HL-60/S4 treated with phorbol 12-myristate 13-acetate at 8.2 ng/mL for 4 days and 3 days (cell line): ENCODE data around the gene PLBD2.

Source experiments
- in situ Hi-C: fragments of 300-500 bp; cut with MboI; formaldehyde crosslinking; loops from 2 replicates; pipeline ENCODE4 v1.15.0; 2022; ENCODE audit warnings: low sequenced_read_pairs

Gene PLBD2

GRCh38 chr12:113436993-113437728, 78.8 kb downstream of the PLBD2 start:
- in situ Hi-C loops, result no loop called here

DNA sequence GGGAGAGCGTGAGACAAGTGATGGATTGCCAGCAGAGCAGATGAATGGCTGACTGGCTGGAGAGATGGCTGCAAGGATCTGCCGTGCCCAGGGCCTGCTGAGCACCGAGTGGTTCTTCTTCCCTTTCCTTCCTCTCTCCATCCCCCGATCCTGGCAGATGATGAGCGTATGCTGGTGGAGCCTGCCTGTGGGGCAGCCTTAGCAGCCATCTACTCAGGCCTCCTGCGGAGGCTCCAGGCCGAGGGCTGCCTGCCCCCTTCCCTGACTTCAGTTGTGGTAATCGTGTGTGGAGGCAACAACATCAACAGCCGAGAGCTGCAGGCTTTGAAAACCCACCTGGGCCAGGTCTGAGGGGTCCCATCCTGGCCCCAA, 79.3 kb downstream of the PLBD2 start:
- in situ Hi-C loops, result no loop called here

- in situ Hi-C loops, result no loop called here
These were observed 80.3 kb downstream of the PLBD2 start for GRCh38 chr12:113438523-113439300.

GRCh38 chr12:113439301-113439597, 80.9 kb downstream of the PLBD2 start:
- in situ Hi-C loops, result no loop called here

DNA sequence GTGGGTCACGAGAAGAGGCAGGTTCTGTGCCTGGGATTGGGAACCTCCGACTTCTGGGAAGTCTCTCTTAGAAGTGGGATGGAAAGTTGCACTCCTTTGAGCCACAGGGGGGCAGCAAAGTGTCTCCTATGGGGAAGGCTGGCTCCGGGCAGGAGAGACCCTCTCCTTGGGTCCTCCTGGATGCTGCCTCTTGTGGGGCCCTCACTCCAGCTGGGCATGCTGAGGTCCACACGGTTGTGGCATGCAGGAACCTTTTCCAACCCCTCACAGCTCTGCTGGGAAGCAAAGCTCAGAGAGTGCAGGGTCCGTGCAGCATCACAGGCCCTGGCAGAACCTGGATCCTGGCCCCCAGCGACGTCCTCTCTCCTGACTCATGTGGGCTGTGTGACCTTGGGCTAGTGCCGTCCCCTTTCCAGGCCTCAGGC, 81.2 kb downstream of the PLBD2 start:
- in situ Hi-C loops, result no loop called here

DNA sequence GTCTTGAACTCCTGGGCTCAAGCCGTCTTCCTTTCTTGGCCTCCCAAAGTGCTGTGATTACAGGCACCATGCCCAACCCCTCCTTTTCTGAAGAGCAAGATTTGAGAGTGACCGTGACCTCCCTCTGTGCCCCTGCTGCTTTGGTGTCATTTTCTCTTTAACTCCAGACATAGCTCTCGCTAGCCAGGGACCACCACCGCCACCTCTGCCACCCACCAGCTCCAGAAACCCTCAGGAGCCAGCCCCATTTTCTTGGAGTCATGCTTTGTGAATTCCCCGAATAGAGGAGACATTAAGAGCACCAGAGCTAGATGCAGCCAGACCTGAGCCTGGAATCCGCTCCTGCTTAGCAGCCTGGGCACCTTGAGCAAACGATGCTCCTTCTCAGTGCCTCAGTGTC, 81.9 kb downstream of the PLBD2 start:
- in situ Hi-C loops, result no loop called here
